Activated CD4-positive, alpha-beta T cell treated with anti-CD3 and anti-CD28 coated beads for 36 hours (primary cell): ENCODE data around the gene ZNF608. TPM values are rescaled to one million over a fixed set of nuclear protein-coding genes. Genes with fewer than 3 reads are reported as not detected.

ENCODE experiments used
- ATAC-seq: fragments of 200-7000 bp; cut with Tn5 transposase; one replicate; pipeline ENCODE4 v1.10.0; 2021; ENCODE audit warnings: mild to moderate bottlenecking, moderate library complexity
- CTCF ChIA-PET: fragments of 350-600 bp; sonication (Branson Sonifier 250); formaldehyde crosslinking; loops from one replicate; lab custom pipeline; 2021; ENCODE audit warnings: antibody characterized with exemption; lab: Charles Lee
- POLR2A ChIA-PET: fragments of 350-600 bp; sonication (Branson Sonifier 250); formaldehyde crosslinking; loops from one replicate; lab custom pipeline; 2021; ENCODE audit warnings: antibody characterized with exemption, inconsistent platforms; lab: Charles Lee
- DNase-seq: peaks from one replicate; pipeline ENCODE4 v3.0.0-alpha.2; 2020
- H3K27ac Mint-ChIP-seq: one replicate; pipeline ENCODE4 v1.8.0; 2021; ENCODE audit warnings: mixed read lengths
- H3K27me3 Mint-ChIP-seq: one replicate; pipeline ENCODE4 v1.8.0; 2021; ENCODE audit warnings: mixed read lengths
- H3K36me3 Mint-ChIP-seq: one replicate; pipeline ENCODE4 v1.8.0; 2021; ENCODE audit warnings: low read depth, mixed read lengths
- H3K4me1 Mint-ChIP-seq: one replicate; pipeline ENCODE4 v1.8.0; 2021; ENCODE audit warnings: mixed read lengths
- H3K4me3 Mint-ChIP-seq: one replicate; pipeline ENCODE4 v1.8.0; 2021; ENCODE audit warnings: mild to moderate bottlenecking, moderate library complexity, mixed read lengths
- H3K9me3 Mint-ChIP-seq: one replicate; pipeline ENCODE4 v1.8.0; 2021; ENCODE audit warnings: low read depth, mixed read lengths
- intact Hi-C, 2 experiments: fragments of 100-400 bp; cut with DNase I in 1 of 2; cut with micrococcal nuclease in 1 of 2; formaldehyde crosslinking; loops; one replicate each; pipeline versions ENCODE4 v1.14.2 to v1.15.1; 2022 to 2024; cut with DNase I, micrococcal nuclease
- total RNA-seq, 2 experiments: library from RNA; stranded (reverse); gene quantifications; one replicate each; pipeline ENCODE4 v1.2.3, GENCODE V29; 2021

The ZNF608 gene
- total RNA-seq, 2 experiments from 2014 or later: not detected

DNA sequence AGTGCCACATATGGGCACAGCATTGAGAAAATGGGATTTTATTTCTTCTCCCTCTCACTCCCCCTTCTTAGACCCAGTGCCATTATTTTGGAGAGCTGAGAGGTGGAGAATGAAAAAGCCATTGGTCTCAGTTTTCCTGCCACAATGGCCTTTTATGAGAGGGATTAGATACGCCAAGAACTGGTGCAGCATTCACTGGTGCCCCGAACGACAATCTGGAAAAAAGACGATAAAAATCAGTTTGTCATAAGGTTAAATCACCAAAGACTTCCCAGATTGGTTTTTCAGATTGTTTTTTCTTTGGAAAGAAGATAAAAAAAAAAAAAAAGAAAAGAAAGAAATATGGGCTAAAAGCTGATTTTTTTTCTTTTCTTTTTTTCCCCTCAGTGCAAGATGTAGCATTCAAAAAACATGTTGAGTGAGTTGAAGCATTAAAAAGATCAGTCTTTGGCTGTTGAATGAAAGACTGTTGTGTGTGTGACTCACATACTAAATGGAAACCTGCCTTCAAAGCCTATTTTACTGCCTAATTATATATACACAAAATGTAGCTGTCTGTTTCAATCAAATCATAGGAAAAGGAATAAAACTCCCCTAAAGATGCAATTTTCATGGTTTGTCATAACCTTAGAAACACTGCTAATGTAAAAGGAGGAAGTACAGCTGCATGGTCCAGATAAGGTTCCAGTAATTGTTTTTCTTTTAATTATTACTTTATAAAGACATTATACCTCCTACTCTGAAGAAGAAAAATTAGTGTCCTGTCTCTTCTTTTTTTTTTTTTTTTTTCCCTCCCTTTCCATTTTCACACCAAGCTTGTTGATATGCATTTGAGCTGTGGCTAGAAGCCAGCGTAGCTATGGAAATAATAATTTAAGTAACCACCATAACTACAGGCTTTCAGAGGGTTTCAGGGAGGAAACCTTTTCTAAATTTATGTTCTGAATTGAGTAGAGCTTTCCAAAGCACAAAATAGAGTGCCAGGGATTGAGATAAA is 27.2 kb upstream of the ZNF608 start:
- Mint-ChIP-seq H3K27me3 (no peaks in the 10 kb centered on the region), H3K4me1 (no peaks in the 10 kb centered on the region), H3K9me3 (no peaks in the 10 kb centered on the region), H3K36me3 (no peaks in the 10 kb centered on the region), H3K4me3 (no peak overlapping the region), H3K27ac (no peak overlapping the region)
- CTCF ChIA-PET: interaction anchor here (0.6 to 1.1 kb wide), 3 partner anchors 36 to 570 kb away, joined by 3 to 5 read pairs (median 3); no protein-coding TSS in a partner anchor
- intact Hi-C loops: no loop called here
- POLR2A ChIA-PET: interaction anchor here (0.6 kb wide), 1 partner anchor 1511 kb away, joined by 9 read pairs; no protein-coding TSS in a partner anchor
- DNase-seq: no peak
- ATAC-seq: no peak

DNA sequence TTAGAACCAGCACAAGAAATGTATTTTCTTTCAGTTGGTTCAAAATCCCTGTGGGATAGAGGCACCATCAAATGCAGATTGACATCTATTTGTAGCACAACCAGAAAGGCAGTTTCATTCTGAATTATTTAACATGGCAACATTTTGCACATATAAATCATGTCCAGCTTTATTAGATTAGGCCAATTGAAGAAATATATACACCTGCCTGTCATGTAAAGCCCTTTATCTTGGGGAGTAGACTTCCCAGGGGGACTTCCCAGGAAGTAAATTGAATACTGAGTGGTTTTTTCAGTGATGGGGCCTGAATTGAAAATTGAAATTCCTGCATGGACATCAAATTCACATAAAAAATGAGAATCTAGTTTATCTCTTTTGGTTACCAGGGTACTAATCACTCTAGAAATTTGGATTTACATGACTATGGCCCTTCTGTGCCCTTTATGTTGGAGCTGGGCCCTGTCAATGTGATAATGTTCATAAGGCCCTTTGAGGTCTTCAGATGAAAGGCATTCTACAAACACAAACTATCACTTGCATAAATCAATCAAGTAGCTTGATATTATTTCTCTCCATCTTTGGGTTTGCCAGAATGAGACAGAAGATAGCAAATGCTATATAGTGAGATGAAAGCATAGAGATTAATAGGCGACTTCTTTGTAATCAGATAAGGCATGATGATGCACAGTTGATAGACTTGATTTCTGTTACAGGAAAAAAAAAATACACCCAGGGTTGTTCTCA is 26.2 kb upstream of the ZNF608 start:
- H3K9me3 Mint-ChIP-seq: no peaks in the 10 kb centered on the region
- H3K4me3 Mint-ChIP-seq: no peak overlapping the region
- no peaks in the 10 kb centered on the region for H3K4me1 Mint-ChIP-seq
- H3K27ac Mint-ChIP-seq: no peak overlapping the region
- DNase-seq: no peak
- intact Hi-C loops: no loop called here
- no peaks in the 10 kb centered on the region for H3K27me3 Mint-ChIP-seq
- ChIA-PET CTCF (no interaction called here), POLR2A (no interaction called here)
- H3K36me3 Mint-ChIP-seq: no peaks in the 10 kb centered on the region
- no peak for ATAC-seq

DNA sequence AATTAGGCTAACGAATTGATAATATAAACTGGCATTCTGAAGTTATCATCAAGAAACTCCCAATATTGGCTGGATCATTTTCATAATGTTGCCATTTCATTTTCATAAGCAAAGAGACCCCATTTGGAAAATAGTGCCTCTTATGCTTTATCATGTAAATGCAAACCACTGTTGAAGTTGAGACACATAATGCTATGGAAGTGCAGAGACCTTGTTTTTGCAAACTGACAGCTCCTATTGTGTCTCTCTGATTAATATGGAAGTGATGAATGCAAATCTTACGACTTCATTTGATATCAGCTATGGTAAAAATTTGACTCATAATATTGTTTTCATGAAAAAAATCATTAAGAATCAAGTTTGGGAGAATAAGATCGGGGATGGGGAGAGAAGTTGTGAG is 25.3 kb upstream of the ZNF608 start:
- no peaks in the 10 kb centered on the region for H3K27me3 Mint-ChIP-seq
- ATAC-seq (no peak), DNase-seq (no peak)
- H3K4me3 Mint-ChIP-seq: no peak overlapping the region
- no peaks in the 10 kb centered on the region for H3K9me3 Mint-ChIP-seq
- intact Hi-C loops: no loop called here
- H3K27ac Mint-ChIP-seq: no peak overlapping the region
- no peaks in the 10 kb centered on the region for H3K36me3 Mint-ChIP-seq
- ChIA-PET POLR2A (no interaction called here), CTCF (no interaction called here)
- no peaks in the 10 kb centered on the region for H3K4me1 Mint-ChIP-seq

DNA sequence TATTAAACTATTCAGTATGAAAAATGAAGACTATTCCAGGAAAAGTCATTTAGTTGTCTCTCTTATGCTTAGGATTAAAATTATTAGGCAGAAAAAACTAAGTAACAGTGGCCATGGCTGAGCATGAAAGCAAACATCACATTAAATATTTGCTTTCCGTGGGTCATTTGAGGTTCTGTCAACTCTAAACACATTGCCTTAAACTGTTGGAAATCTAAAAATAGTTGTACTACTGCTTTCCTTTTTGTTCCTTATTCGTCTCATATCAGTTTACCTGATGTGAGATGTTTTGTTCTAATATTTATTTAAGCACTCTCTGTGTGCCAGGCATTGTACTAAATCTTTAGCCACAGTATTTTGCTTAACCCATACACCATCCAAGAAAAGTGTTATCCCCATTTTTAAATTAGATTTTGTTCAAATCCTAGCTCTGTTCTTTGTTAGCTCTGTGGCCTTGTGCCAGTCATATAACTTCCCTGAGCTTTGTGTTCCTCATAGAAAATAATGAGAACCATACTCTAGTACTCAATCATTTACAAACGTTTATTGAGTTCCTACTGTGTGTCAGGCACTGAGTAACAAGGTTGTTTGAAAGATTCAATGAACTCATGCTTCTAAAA is 18.7 kb upstream of the ZNF608 start:
- H3K9me3 Mint-ChIP-seq: no peaks in the 10 kb centered on the region
- no peak overlapping the region for H3K4me3 Mint-ChIP-seq
- no peak for ATAC-seq
- H3K36me3 Mint-ChIP-seq: no peaks in the 10 kb centered on the region
- no peak overlapping the region for H3K27ac Mint-ChIP-seq
- ChIA-PET POLR2A (no interaction called here), CTCF (no interaction called here)
- no peaks in the 10 kb centered on the region for H3K4me1 Mint-ChIP-seq
- peaks cover 2% of the 10 kb centered on the region for H3K27me3 Mint-ChIP-seq
- intact Hi-C loops: no loop called here
- DNase-seq: no peak

DNA sequence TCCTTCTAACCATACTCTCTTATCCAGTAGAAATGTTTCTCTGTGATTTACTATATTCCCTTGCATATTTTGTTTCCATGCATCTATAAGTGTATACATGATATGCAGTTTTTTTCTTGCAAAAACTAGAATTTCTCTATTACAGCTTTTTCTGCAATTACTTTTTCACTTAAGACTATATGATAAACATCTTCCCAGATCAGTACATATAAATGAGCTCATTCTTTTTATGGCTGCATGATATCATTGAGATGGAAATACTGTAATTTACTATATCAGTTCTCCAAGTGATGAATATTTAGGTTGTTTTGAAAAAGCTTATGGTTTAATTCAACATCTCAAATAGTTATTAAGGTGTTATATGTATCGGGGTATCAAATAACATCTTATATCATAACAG is 18.1 kb upstream of the ZNF608 start:
- DNase-seq: no peak
- intact Hi-C loops: no loop called here
- Mint-ChIP-seq H3K36me3 (no peaks in the 10 kb centered on the region), H3K4me1 (no peaks in the 10 kb centered on the region), H3K27me3 (peaks cover 2% of the 10 kb centered on the region), H3K4me3 (no peak overlapping the region), H3K27ac (no peak overlapping the region), H3K9me3 (no peaks in the 10 kb centered on the region)
- ATAC-seq: no peak
- ChIA-PET POLR2A (no interaction called here), CTCF (no interaction called here)

DNA sequence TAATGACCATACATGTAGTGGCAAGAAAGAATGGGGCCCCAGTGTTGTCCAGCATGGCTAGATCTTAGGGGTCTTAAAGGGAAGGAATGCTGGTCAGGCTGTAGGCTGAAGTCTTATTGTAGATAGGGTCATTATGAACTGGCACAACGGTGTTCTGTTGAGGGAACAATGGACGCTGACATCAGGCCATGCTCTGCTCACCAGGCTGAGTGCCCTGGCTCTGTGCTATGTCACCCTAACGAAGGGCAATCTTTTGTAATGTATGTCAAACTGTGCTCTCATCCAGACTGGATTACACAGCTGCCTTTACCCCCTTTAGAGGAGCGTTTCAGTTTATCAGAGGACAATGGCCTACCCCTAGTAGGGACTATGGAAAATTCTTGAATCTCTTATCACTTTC is 14.6 kb upstream of the ZNF608 start:
- ChIA-PET POLR2A (no interaction called here), CTCF (no interaction called here)
- Mint-ChIP-seq H3K27ac (no peak overlapping the region), H3K4me1 (no peaks in the 10 kb centered on the region), H3K36me3 (no peaks in the 10 kb centered on the region), H3K4me3 (no peak overlapping the region), H3K27me3 (peaks cover 5% of the 10 kb centered on the region), H3K9me3 (no peaks in the 10 kb centered on the region)
- DNase-seq: no peak
- intact Hi-C loops: no loop called here
- ATAC-seq: no peak

DNA sequence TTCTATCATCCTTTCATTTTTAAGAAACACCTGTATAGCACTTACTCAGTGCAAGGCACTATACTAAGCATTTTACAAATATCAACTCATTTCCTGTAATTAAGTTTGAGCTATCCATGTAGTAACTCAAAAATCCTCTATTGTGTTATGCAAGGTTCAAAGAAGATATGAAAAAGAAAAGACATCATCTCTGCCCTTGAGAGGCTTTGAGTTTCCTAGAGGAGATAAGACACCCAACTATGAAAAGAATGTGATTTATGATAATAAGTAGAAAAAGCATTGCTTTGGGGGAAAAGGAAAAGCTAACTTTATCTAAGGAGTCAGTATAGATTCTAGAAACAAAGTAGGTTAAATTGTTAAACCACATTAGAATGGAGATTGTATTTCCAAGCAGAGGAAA is 14.2 kb upstream of the ZNF608 start:
- Mint-ChIP-seq H3K36me3 (no peaks in the 10 kb centered on the region), H3K9me3 (no peaks in the 10 kb centered on the region), H3K27me3 (peaks cover 5% of the 10 kb centered on the region), H3K4me3 (no peak overlapping the region), H3K4me1 (no peaks in the 10 kb centered on the region), H3K27ac (no peak overlapping the region)
- ATAC-seq: no peak
- intact Hi-C loops: no loop called here
- no peak for DNase-seq
- ChIA-PET POLR2A (no interaction called here), CTCF (no interaction called here)

DNA sequence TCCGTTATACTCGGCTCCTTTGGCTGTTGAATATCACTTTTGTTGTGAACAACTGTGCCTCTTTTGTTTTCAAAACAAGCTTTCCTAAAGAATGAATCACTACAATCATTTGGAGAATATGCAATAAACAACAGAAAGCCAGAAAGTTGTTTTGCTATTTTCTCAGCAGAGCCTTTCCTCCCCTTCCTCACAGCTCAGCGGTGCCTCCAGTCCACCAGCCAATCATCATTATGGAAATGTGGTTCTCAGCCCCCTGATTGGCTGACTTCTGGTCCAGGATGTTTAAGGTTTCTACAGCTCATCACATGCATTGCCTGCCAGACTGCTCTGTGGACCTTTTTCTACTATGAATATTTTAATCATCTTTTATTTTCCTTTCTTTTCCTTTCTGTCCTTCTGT is 9.1 kb upstream of the ZNF608 start:
- Mint-ChIP-seq H3K27ac (no peak overlapping the region), H3K4me3 (no peak overlapping the region), H3K27me3 (peaks cover 11% of the 10 kb centered on the region), H3K9me3 (peaks cover 2% of the 10 kb centered on the region), H3K36me3 (no peaks in the 10 kb centered on the region), H3K4me1 (no peaks in the 10 kb centered on the region)
- CTCF ChIA-PET: no interaction called here
- ATAC-seq: no peak
- no peak for DNase-seq
- POLR2A ChIA-PET: no interaction called here
- intact Hi-C loops: no loop called here

DNA sequence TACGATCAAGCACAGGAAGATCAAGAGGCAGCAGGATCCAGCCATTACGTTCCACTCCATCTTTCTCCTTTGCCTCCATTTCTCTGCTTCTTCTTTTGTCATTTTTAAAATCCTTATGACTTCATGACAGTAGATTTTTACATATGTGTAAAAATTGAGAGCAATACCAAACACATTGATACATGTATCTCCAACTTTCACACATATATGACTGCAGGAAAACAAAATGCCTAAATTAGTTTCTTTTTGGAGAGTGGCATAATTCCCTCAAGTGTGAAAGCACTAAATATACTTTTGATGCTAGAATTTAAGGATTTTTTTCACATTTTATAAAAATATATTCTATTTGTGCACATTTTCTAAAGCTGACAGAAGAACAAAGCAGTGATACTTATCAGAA is 8.6 kb upstream of the ZNF608 start:
- Mint-ChIP-seq H3K9me3 (peaks cover 2% of the 10 kb centered on the region), H3K27ac (no peak overlapping the region), H3K27me3 (peaks cover 11% of the 10 kb centered on the region), H3K36me3 (no peaks in the 10 kb centered on the region), H3K4me3 (no peak overlapping the region), H3K4me1 (no peaks in the 10 kb centered on the region)
- DNase-seq (no peak), ATAC-seq (no peak)
- ChIA-PET CTCF (no interaction called here), POLR2A (no interaction called here)
- intact Hi-C loops: no loop called here

DNA sequence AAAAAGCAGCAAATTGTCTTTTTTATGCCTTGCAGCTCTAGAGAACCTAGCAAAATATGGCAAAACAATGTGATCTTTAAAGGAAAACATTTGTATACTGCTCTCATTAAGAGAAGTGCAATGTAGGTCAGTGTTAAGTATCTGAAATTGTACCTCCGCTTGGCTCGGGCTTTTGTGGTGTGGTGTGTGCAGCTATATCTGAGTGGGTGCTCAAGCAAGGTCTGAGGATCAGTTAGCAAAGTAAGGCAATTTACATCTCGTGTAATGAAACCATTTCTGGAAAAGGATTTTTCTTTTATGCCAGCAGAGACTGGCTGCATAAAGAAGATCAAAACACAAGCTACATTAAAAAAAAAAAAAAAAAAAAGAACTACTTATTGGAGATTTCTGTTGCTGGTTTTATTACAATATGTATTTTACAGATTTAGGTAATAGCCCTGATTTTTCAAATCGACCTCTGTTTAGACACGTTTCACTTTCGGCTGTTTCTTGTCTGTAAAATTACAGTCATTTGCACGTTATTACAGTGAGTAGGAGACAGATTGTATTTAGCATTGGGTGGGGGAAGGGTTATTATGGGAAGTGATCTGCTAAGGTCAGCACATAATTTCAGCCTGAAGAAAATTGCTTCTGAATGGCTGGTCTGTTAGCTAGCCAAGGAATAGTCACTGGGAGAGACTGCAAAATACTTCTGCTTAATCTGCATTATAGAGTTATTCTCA is 7.9 kb upstream of the ZNF608 start:
- ATAC-seq (no peak), DNase-seq (no peak)
- Mint-ChIP-seq H3K36me3 (no peaks in the 10 kb centered on the region), H3K27me3 (peaks cover 12% of the 10 kb centered on the region), H3K4me3 (no peak overlapping the region), H3K27ac (no peak overlapping the region), H3K4me1 (peaks cover under 1% of the 10 kb centered on the region), H3K9me3 (peaks cover 2% of the 10 kb centered on the region)
- ChIA-PET CTCF (no interaction called here), POLR2A (no interaction called here)
- intact Hi-C loops: no loop called here
